ENCODE results near the gene HMCN2.

- TF ChIP-seq, protein P1, sequence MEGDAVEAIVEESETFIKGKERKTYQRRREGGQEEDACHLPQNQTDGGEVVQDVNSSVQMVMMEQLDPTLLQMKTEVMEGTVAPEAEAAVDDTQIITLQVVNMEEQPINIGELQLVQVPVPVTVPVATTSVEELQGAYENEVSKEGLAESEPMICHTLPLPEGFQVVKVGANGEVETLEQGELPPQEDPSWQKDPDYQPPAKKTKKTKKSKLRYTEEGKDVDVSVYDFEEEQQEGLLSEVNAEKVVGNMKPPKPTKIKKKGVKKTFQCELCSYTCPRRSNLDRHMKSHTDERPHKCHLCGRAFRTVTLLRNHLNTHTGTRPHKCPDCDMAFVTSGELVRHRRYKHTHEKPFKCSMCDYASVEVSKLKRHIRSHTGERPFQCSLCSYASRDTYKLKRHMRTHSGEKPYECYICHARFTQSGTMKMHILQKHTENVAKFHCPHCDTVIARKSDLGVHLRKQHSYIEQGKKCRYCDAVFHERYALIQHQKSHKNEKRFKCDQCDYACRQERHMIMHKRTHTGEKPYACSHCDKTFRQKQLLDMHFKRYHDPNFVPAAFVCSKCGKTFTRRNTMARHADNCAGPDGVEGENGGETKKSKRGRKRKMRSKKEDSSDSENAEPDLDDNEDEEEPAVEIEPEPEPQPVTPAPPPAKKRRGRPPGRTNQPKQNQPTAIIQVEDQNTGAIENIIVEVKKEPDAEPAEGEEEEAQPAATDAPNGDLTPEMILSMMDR (IDR thresholded peaks at IDR 0.05): peak; percentile 96 to 99 (median 98)
- no peak for TF ChIP-seq EP300 (IDR thresholded peaks at IDR 0.05)
These were observed 29.8 kb upstream of the HMCN2 start for GRCh38 chr9:130235558-130236435.

Measured in ovary (tissue), 3 donors.